Umbilical cord (tissue), 2 donors: ENCODE data around the gene RAB6B. TPM values are rescaled to one million over a fixed set of nuclear protein-coding genes. Genes with fewer than 3 reads are reported as not detected.
"Not testable (repeated sequence)": the region's sequence is repeated elsewhere in the genome, so short reads cannot be mapped to it uniquely, and the experiment has no call there.

Experiments used
- DNase-seq: peaks from one replicate; pipeline ENCODE4 v3.0.0-alpha.2; 2015; ENCODE audit warnings: low spot score
- total RNA-seq: library from RNA; depleted of rRNA; stranded (reverse); fragments of >200 nt; gene quantifications from one replicate; pipeline ENCODE4 v1.2.3, GENCODE V29; 2014; ENCODE audit warnings: low replicate concordance; ENCODE audit not compliant: insufficient read depth

The RAB6B gene
- total RNA-seq, 1 donor from 2014 or later = 2.6 TPM

DNA sequence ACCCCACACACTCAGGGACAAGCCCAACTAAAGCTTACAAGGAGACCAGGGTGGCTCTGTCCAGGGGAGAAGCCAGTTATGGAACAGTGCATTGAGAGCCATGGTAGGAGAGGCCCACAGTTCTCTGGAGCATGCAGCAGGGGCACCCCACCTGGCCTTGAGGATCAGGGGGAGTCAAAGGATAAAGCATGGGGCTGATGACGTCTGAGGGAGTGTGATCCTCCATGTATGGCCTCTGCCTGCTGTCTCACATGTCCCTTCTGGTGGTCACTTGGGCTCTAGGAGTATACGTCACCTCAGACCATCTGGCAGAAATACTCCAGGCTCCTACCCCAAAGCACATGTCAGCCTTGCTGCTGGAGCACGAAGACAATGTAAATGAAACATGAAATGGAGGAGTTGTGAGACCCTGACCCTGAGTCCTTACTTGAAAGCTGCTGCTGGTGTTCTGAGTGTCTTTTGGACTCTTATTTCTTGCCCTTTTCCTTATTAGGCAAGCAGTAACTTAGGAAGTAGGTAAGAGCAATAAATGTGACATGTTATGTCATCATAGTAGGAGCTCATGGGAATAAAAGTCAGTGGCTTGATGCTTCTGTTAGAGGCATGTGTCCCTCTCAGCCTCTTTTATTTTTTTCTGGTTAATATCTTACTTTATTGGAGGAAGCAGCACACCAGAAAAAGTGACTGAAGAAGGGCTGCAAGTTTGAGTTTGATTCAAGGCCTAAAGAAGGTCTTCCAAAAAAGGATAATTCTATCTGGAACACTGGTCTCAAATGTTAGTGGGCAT lies 74.6 kb downstream of the RAB6B start:
- no peak for DNase-seq

DNA sequence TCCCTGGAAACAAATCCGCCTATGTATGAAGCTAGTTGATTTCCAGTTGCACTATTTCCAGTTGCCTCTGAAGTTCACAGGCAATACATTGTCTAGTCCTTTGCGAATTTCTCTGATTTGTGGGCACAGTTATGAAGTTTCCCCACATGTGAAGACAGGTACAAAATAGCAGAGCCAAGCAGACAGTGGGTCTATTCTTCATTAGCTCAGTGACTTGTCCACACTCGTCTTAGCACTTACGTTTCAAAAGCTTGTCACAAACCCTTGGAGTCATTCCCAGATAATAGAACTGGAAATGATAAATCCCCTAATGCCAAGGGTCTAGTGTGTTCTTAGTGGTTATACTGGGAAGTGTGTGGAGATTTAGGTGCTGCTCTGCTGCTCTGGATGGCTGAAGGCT lies 75.6 kb downstream of the RAB6B start:
- DNase-seq = peak; percentile 6

DNA sequence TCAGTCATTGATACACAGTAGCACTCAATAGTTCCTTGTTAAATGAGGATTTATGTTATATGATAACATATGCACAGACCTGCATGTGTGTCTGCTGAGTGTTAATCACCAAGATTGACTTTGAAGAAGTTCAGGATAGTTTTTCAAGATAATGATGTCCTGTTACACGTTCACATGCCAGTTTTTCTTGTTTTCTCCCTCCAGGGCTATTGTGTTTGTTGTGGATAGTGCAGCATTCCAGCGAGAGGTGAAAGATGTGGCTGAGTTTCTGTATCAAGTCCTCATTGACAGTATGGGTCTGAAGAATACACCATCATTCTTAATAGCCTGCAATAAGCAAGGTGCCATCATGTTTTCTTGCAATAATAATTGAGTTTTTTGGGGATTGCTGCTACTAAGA lies 80.3 kb downstream of the RAB6B start:
- peak; percentile 35 for DNase-seq

DNA sequence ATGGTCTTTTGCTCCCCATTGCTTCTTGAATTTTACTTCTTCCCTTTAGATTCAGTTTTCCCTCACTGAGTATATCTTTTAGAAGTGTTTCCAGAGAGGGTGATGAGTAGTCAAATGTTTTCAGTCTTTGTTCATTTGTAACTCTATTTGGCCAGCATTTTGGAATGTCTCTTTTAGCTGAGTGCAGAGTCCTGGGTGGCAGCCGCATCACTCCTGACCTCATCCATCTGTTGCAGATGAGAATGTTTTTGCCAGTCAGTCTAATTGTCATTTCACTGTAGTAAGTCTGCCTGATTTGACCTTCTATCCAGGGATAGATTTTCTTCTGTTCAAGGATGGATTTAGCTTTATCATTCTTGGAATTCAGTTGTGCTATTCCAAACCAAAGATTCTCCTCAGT lies 82.8 kb downstream of the RAB6B start:
- DNase-seq = no peak

DNA sequence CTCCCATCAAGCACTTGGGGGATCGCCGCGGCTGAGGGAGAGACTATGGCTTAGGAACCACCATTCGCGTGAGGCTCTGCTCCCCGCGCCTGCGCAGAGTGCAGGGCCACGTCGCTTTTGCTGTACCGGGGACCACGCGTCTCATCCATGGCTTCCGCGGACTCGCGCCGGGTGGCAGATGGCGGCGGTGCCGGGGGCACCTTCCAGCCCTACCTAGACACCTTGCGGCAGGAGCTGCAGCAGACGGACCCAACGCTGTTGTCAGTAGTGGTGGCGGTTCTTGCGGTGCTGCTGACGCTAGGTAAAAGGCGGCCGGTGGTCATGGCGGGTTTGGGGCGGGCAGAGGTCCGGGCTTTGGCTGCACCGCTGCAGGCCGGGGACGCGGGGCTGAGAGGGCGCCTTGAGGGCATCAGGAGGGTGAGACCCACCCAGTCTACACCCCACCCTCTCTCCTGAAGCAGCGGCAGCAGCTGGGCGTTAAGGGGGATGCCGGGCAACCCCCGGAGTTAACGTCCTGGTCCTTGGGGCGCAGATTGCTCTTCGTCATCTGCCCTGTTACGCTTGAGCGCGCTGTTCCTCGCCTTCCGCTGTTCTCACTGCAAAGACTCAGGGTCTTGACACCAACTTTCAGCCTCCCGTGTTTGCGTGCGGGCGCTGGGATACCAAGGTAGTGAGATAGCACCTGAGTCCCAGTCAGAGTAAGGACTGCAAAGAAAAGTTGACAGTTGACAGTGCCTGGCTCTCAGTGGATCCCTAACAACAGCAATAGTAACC lies 89.8 kb downstream of the RAB6B start, which contains the start of gene SRPRB:
Gene SRPRB (plus strand): TSS at position 114 of the 774 bp plus-strand sequence. CDS start 34 bp downstream, at position 148.
- DNase-seq = peak; percentile 97

DNA sequence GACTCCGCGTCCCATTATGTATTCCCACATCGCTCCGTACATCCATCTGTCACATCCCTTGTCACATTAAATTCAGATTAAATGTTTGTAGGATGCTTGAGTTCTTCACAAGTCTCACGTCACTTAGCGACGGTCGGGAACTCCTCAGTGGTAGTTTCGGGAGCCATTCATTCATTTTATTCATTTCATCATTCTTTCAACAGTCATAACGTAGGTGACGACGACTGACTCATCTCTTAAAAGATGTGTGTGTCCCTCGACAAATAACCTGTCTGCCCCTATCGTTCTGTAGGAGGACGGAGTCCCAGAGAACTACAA lies 90.3 kb downstream of the RAB6B start:
- no peak for DNase-seq

DNA sequence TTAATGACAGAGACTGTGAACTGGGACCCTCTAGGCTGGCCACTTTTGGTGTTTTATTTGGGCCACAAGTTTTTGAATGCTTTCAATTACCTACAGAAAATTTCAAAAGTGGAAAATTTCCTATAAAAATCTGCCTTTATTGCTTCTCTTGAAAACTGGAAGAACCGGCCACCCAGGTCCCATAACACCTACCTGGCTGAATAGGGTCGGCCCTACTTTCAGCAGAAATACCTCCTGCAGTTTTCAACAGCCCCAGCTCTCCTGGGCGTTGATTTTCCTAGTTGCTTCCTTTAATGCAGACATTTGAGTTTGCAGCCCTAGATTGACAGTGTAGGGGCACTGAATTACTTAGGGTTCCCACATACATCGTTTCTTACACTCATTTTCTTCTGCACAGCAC lies 90.8 kb downstream of the RAB6B start:
- peak; percentile 8 for DNase-seq

DNA sequence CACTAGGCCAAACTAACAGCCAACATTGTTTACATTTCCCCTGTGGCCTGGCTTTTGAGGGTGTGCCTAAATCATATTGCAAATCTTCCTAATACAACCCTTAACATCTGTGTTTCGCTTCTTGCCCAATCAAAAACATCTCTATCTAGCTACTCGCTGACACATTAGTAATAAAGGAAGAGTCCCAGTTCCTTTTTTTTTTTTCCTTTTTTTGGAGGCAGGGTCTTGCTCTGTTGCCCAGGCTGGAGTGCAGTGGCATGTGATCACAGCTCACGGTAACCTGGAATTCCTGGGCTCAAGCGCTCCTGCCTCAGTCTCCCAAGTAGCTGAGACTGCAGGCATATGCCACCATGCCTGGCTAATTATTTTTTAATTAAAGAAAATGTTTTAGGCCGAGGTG lies 92.2 kb downstream of the RAB6B start:
- DNase-seq = no peak

DNA sequence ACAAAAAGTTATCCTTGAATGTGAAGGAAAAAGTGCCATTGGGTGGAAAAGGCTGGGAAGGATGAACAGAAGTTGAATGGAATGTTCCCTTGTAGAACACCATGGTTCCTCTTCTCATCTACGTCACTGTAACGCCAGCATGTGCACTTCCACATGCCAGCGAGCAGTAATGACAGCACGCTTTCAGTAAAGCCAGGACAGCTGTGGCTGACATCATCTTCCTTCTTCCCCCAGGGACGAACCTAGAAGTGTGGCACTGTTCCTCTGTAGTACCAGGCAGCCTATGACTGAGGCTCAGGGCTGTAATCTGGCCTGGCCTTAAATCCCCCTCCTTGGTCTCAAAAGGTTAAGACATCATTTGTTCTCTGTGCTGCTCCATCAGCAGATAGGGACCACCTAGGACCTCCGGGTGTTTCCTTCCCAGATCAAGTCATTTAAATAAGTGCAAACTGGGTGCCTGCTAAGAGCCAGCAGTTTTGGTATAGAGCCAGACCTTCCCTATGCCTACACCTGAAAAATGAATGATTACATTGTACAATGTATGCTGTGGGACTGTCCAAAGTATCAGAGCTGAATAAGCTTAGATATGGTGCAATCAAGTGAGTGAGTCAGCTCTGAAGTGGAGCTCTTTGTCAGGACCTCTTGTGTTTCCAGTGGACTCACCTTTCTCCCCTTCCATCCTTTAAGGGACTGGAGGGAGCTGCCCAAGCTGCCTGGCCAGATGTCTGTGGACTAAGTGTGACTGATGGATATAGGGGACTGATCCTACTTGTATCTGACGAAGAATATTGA lies 95.7 kb downstream of the RAB6B start:
- no peak for DNase-seq

DNA sequence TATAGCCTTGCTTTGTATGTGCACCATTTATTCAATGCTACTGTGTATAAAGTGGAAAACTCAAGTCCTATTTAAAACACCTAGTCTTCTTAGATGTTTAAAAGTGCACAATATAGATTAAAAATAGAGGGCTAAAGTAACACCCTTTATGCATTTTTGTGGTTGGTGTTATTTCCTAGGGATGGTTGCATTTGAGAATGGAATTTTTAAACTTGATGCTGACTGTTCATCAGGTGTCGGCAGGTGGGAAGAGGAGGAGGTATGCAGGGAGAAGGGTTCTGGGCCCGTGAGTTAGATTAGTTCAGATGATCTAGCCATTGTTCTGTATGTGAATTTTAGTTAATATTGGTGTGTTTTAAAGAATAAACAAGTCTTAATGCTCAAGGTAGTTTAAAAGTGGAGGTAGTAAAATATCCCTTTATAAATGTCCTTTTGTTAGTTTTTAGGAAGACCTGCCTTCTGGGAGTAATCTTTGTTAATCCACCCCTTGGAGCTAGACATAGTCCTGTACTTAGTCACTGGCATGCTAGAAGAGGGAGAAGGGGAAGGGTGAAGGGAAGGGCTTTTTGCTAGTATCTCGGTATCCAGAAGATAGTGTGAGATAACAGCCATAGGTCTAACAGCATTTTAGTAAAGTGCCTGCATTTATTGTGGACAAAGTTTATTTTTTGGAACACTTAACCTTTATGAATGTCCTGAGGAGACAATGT lies 98.1 kb downstream of the RAB6B start:
- DNase-seq = no peak

DNA sequence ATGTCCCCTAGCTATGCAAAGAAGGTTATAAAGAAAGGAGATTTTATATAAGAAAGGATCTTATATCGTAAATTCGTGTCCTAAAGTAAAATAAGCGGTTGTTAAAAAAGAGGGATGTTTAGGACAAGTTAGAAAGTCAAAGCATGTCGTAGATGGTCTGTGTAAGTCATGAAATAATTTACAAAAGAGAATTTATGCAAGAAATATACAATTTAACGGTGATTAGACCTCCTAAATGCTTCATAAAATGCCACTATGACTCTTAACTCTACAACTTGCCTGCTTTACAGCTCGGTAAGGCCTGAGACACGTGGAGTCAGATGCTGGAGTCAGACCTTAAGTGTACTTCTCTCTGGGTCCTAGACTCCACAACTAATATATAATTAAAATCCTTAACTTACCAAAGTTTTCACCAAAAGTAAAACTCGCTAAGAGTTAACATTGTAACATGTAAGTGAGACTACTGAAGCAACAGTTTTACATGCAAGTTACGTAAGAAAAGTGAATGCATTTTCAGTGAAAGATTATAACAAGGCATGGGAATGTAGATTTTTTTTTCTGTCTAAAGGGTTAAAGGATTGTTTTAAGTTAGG lies 103.4 kb downstream of the RAB6B start:
- no peak for DNase-seq

DNA sequence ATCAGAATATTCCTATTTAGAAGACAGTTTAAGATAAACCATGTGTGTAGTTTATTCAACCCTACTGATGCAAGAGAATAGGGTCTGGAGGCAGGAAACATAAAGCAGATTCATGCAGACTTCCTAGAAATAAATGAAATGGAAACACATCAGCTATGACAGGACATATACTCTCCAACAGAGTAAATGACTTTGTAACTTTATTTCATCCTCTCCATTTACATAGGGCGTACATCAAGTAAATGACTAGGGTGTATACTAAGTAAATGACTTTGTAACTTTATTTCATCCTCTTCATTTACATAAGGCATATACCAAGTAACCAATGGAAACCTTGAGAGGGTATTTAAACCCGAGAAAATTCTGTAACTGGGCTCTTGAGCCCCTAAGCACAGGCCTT lies 107.7 kb downstream of the RAB6B start:
- DNase-seq = no peak

DNA sequence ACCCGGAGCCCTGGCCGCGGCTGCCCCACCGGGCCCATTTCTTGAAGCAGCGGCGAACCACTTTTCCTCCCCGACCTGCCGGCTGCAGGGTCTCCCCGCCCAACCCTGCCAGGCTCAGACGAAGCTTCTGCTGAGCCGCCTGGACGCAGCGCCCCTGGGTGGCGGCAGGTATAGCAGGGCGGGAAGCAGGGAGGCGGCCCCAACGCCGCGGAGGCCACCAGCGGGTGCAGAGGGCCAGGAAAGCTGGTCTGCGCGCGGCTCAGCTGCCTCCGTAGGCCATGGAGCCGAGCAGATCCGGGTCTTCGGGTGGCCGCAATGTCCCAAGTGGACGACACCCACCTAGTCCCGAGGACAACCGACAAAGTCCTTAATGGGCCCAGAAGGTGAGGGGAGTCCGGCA lies 111.9 kb downstream of the RAB6B start:
- DNase-seq = no peak

DNA sequence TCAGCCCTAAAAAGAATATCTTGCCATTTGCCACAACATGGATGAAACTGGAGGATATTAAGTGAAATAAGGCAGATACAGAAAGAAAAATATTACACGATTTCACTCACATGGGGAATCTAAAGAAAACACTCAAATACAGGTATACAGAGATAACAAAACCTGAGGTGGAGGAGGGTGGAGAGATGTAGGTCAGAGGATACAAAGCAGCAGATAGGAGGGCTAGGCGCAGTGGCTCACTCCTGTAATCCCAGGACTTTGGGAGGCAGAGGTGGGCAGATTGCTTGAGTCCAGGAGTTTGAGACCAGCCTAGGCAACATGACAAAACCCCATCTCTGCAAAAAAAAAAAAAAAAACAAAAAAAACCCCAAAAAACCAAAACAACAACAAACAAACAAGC lies 113.2 kb downstream of the RAB6B start:
- DNase-seq = no peak

DNA sequence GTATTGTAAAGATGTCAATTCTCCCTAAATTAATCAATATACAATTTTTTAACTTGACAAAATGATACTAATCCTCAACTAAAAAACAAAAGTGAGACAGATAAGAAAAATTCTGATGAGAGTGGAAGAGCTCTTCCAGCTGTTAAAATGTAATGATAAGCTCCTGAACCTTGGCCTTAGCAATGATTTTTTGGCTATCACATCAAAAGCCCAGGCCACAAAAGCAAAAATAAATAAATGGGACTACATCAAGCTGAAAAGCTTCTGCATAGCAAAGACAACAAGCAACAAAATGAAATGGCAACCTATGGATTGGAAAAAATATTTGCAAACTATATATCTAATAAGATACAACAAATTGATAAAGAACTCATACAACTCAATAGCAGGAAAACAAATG lies 114.1 kb downstream of the RAB6B start:
- no peak for DNase-seq

DNA sequence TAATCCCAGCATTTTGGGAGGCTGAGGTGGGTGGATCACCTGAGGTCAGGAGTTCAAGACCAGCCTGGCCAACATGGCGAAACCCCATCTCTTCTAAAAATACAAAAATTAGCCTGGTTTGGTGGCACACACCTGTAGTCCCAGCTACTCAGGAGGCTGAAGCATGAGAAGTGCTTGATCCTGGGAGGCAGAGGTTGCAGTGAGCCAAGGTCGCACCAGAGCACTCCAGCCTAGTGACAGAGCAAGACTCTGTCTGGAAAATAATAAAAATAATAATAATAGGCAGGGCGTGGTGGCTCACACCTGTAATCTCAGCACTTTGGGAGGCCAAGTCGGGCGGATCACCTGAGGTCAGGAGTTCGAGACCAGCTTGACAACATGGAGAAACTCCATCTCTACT lies 114.9 kb downstream of the RAB6B start:
- DNase-seq = not testable (repeated sequence)

DNA sequence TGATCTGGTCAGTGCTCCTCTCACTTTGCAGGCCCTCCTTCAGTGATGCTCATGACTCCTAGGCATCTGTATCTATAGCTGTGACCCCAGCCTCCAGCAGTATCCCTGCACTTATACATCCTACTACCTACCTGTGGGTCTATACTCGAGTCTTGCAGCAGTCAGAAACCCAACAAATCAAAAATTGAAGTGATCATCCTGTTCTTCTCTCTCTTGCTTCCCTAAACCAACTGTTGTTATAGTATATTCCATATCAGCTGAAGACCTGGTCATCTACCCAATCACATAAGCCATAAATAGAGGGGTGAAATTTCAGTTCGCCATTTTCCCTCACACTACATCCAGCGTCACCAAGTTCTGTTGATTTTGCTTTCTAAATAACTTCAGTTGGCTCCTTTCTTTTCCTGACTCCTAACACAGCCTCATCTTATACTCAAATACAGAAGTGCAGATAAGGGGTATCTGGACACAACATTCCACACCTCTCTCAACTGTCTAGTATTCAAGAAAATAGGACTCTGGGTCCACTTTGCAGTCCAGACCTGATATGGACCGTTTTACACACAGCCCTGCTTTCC lies 116.0 kb downstream of the RAB6B start:
- DNase-seq = no peak

DNA sequence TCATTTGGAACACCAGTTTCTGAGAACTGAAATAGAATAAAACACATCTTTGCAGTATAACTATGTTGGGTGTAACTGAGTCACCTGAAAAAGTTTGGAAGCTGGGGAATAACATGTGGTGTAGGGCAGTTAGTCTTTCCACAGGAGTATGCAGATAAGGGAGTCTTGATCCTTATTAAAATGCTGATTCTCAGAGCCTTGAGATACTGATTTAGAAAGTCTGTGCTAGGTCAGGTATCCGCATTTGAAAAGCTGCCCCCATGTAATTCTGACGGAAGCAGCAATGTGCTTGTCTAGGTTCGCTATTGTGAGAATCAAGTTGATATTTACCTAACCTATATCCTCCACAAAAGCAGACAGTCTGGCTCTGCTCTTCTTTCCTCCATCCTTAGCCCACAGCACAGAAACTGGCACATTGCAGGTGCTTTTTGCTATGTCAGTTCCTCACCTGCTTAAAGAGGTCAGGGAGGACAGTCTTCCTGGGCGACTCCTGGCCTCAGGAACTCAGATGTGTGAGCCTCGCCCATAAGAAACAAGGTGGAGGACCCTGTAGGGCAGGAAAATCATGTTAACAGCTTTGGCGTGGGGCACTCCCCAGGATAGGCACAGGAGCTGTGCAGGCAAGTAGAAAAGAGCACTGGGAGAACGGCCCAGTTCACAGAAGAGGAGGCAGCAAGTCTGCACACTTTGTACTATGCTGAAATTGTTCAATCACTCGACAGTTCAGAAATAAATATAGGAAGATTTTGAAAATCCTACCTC lies 117.7 kb downstream of the RAB6B start:
- no peak for DNase-seq

DNA sequence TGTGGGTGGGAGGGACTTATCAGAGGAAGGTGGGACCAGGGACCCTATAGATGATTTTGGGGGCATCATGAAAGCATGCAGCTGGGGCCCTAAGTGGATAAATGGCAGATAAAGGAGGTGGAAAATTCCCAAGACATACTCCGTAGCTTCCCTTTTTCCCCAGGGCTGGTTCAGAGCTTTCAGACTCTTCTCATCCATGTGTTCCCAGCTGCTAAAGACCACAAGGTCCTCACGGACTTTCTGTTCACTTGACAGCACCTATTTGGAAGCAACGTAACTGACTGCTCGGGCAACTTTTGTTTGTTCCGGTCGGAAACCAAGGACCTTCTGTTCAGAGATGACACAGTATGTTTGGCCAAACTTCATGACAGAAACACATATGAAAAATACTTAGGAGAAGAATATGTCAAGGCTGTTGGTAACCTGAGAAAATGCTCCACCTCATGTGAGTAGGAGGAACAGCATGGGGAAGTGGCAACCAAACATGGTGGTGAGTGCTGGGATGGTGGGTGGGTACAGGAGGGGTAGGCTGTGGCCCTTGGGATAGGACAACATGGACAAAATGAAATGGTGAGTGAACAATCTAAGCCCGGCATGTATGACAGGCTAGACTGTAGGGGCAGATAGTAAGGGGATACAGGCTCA lies 118.8 kb downstream of the RAB6B start:
- DNase-seq = no peak

DNA sequence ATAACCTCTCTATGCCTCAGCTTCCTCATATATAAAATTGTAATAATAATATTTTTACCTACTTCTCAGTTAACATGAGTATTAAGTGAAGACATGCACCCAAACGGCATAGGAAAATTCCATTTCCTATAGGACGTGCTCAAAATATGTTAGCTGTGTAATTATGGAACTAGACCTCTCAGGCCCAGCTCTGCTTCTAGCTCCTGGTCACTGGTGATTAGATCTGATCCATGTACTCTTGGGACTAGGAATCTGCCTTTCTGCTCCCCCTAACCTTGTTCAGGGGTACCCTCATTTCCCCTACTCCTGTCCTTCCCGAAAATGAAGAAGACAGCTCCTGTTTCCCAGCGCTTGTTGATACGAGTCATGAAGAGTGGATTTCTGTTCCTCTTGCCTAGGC lies 119.8 kb downstream of the RAB6B start:
- no peak for DNase-seq
